Peyer's patch (tissue), 4 donors: ENCODE measurements around the gene CRAMP1. TPM values are rescaled to one million over a fixed set of nuclear protein-coding genes. Genes with fewer than 3 reads are reported as not detected.

Source experiments
- DNase-seq, 3 donors: peaks; one replicate each; pipeline ENCODE4 v3.0.0-alpha.2; 2017 to 2019
- H3K27ac ChIP-seq, 4 donors: fragments of 200-600 bp; sonication (generic); one replicate each; pipeline ENCODE4 v1.5.1; 2016 to 2019
- H3K27me3 ChIP-seq, 2 donors: fragments of 200-600 bp; sonication (generic); one replicate each; pipeline ENCODE4 v1.5.1; 2019
- H3K36me3 ChIP-seq, 3 donors: fragments of 200-600 bp; sonication (generic); one replicate each; pipeline ENCODE4 v1.5.1; 2016 to 2019
- H3K4me1 ChIP-seq, 4 donors: fragments of 200-600 bp; sonication (generic); one replicate each; pipeline ENCODE4 v1.5.1; 2016 to 2019
- H3K4me3 ChIP-seq, 4 donors: fragments of 200-600 bp; sonication (generic); 1 replicate in 3 of 4; 2 replicates in 1 of 4; pipeline ENCODE4 v1.5.1; 2016 to 2019; ENCODE audit warnings: mild to moderate bottlenecking in 1 of 4
- H3K9me3 ChIP-seq, 4 donors: fragments of 200-600 bp; sonication (generic); one replicate each; pipeline ENCODE4 v1.5.1; 2016 to 2019; ENCODE audit warnings: mild to moderate bottlenecking in 1 of 4
- POLR2A ChIP-seq, 2 donors: fragments of 450-650 bp; IDR thresholded peaks; one replicate each; pipeline ENCODE4 v1.5.1; 2017; ENCODE audit warnings: antibody characterized with exemption in 2 of 2, mild to moderate bottlenecking in 2 of 2, moderate library complexity in 2 of 2
- total RNA-seq, 4 donors: library from RNA; depleted of rRNA; stranded (reverse); fragments of >200 nt; gene quantifications; one replicate each; pipeline ENCODE4 v1.1.0, GENCODE V29; 2016
- TF ChIP-seq, protein P1 (sequence below), 6 experiments: fragments of 450-650 bp in 4 of 6; fragments of 200-600 bp in 2 of 6; sonication (generic) in 1 of 6; IDR thresholded peaks; one replicate each; pipeline ENCODE4 v1.5.1; 2017 to 2019; ENCODE audit warnings: antibody characterized with exemption in 6 of 6, mild to moderate bottlenecking in 3 of 6, moderate library complexity in 1 of 6

The CRAMP1 gene
- total RNA-seq, 4 donors from 2014 or later = 16.5 to 37.1 (median 20.0) TPM

DNA sequence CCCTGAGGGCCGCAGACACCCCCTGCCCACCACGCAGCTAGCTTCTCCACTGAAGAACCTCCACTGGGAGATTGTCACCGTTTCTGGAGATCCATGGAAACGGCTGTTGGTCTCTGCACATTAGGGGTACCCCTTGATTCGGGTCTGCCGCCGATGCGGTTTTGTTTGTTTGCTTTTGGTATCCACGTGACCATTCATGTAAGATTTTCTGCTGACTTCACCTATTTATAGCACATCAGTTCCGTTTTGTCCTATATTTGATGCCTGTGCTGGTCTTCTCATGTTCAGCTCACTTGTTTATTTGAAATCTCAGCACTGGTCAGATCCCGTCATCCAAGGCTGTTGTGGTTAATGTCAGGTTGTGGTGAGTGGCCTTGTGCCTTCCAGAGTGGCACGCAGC lies 21.1 kb downstream of the CRAMP1 start:
- H3K27ac ChIP-seq = no peak overlapping the region
- peaks cover 0 to 68% (median 0%) of the 10 kb centered on the region in 3 donors for H3K36me3 ChIP-seq
- no peak for TF ChIP-seq POLR2A (IDR thresholded peaks at IDR 0.05)
- TF ChIP-seq, protein P1, sequence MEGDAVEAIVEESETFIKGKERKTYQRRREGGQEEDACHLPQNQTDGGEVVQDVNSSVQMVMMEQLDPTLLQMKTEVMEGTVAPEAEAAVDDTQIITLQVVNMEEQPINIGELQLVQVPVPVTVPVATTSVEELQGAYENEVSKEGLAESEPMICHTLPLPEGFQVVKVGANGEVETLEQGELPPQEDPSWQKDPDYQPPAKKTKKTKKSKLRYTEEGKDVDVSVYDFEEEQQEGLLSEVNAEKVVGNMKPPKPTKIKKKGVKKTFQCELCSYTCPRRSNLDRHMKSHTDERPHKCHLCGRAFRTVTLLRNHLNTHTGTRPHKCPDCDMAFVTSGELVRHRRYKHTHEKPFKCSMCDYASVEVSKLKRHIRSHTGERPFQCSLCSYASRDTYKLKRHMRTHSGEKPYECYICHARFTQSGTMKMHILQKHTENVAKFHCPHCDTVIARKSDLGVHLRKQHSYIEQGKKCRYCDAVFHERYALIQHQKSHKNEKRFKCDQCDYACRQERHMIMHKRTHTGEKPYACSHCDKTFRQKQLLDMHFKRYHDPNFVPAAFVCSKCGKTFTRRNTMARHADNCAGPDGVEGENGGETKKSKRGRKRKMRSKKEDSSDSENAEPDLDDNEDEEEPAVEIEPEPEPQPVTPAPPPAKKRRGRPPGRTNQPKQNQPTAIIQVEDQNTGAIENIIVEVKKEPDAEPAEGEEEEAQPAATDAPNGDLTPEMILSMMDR (IDR thresholded peaks at IDR 0.05) = no peak
- no peaks in the 10 kb centered on the region for H3K4me1 ChIP-seq
- H3K4me3 ChIP-seq = no peak overlapping the region
- DNase-seq = no peak
- H3K27me3 ChIP-seq = no peaks in the 10 kb centered on the region
- no peaks in the 10 kb centered on the region for H3K9me3 ChIP-seq

DNA sequence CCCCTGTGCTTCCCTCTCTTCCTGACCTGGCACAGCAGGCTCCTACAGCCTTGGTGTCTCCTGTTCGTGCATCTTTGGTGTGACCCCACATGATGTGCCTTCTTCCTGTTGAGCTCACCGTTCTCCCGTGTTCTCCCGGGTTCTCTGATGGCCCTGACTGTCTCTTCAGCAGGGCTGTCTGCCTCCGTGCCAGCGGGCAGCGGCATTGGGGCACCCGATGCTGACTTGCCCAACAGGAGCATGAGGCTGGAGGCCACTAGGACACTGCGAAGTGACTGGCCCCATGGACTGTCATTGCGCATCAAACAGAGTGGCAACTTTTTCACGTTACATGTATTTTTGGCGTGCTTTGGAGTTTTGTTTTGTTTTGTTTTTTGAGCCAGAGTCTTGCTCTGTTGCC lies 22.4 kb downstream of the CRAMP1 start:
- H3K27ac ChIP-seq = no peak overlapping the region
- H3K9me3 ChIP-seq = no peaks in the 10 kb centered on the region
- H3K4me3 ChIP-seq = no peak overlapping the region
- no peak for DNase-seq
- H3K27me3 ChIP-seq = no peaks in the 10 kb centered on the region
- H3K4me1 ChIP-seq = no peaks in the 10 kb centered on the region
- peaks cover 0 to 67% (median 0%) of the 10 kb centered on the region in 3 donors for H3K36me3 ChIP-seq
- TF ChIP-seq, protein P1 (IDR thresholded peaks at IDR 0.05) = no peak
- TF ChIP-seq POLR2A (IDR thresholded peaks at IDR 0.05) = no peak

DNA sequence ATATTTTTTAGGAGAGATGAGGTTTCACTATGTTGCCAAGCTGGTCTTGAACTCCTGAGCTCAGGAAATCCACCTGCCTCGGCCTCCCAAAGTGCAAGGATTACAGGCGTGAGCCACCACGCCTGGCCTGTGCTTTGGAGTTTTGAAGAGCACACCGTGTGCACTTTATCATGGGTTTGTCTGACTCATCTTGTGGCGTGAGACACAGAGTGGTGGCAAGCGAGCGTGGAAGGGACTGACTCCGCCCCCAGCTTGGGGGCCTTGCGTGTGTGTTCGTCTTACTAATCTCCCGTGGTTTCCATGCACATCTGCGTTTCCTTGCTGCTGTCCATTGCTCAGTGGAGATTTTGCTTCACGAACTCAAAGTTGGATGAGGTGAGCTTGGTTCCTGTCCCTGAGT lies 22.9 kb downstream of the CRAMP1 start:
- no peaks in the 10 kb centered on the region for H3K4me1 ChIP-seq
- H3K9me3 ChIP-seq = no peaks in the 10 kb centered on the region
- peaks cover 0 to 66% (median 0%) of the 10 kb centered on the region in 3 donors for H3K36me3 ChIP-seq
- no peak for TF ChIP-seq POLR2A (IDR thresholded peaks at IDR 0.05)
- TF ChIP-seq, protein P1 (IDR thresholded peaks at IDR 0.05) = no peak
- no peak overlapping the region for H3K27ac ChIP-seq
- DNase-seq = no peak
- H3K4me3 ChIP-seq = no peak overlapping the region
- H3K27me3 ChIP-seq = no peaks in the 10 kb centered on the region

DNA sequence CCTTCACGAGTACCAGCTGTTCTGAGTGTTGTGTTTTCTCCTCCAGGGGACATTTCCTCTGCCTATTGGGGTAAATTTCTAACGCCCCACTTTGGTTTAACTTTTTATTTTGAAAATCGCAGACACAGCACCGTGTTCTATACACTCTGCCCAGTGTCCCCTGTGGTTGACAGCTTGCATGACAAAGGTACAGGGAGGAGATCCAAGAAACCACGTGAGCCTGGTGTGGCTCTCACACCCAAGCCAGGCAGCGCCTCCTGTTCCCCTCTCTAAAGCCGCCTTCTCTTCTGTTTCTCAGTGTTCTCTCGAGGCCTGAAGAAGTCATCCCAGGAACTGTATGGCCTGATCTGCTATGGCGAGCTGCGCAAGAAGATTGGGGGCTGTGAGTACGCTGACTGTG lies 25.4 kb downstream of the CRAMP1 start:
- H3K4me1 ChIP-seq = no peaks in the 10 kb centered on the region
- H3K9me3 ChIP-seq = no peaks in the 10 kb centered on the region
- H3K4me3 ChIP-seq = no peak overlapping the region
- H3K36me3 ChIP-seq = peaks cover 0 to 81% (median 0%) of the 10 kb centered on the region in 3 donors
- DNase-seq = no peak
- H3K27me3 ChIP-seq = no peaks in the 10 kb centered on the region
- H3K27ac ChIP-seq = no peak overlapping the region
- TF ChIP-seq, protein P1 (IDR thresholded peaks at IDR 0.05) = no peak
- no peak for TF ChIP-seq POLR2A (IDR thresholded peaks at IDR 0.05)

DNA sequence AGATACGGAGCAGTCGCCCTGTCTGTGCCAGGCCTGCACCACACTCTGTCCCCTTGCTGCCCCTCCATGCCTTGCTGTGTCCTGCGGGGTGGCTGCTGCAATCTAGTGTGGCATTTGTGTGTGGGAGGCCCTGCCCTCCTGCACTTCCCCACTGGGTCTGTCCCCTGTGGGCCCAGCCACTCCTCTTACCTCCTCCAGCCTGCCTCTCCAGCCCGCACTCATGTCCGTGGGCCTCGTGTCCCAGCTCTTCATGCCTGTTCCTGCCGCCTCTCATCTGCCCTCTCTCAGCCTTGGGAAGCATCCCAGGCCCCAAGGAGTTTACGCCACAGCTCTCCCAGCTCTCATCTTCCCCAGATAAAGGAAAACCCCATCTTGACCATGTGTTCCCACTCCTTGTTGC lies 26.6 kb downstream of the CRAMP1 start:
- Histone ChIP-seq H3K4me3 (no peak overlapping the region), H3K27ac (no peak overlapping the region), H3K36me3 (peaks cover 0 to 81% (median 0%) of the 10 kb centered on the region in 3 donors), H3K9me3 (no peaks in the 10 kb centered on the region), H3K27me3 (no peaks in the 10 kb centered on the region), H3K4me1 (no peaks in the 10 kb centered on the region)
- no peak for DNase-seq
- TF ChIP-seq POLR2A (IDR thresholded peaks at IDR 0.05) = no peak
- TF ChIP-seq, protein P1 (IDR thresholded peaks at IDR 0.05) = no peak

DNA sequence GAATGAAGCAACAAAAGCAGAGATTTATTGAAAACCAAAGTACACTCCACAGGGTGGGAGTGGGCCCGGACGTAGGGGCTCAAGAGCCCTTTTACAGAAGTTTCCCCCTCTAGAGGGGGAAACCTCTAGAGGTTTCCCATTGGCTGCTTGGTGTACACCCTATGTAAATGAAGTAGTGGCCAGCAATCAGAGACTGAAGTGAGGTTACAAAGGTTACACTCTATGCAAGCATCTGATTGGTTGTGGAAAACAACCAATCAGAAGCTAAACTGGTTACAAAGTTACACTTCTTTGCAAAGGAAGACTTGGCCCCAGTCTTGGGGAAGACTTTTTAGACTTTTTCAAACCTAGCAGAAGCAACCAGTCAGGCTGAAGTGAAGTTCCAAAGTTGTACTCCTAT lies 27.1 kb downstream of the CRAMP1 start:
- H3K36me3 ChIP-seq = peaks cover 0 to 81% (median 0%) of the 10 kb centered on the region in 3 donors

More for the DNA sequence above, 27.1 kb downstream of the CRAMP1 start:
- no peaks in the 10 kb centered on the region for H3K27me3 ChIP-seq
- TF ChIP-seq, protein P1 (IDR thresholded peaks at IDR 0.05) = no peak
- TF ChIP-seq POLR2A (IDR thresholded peaks at IDR 0.05) = no peak
- H3K9me3 ChIP-seq = no peaks in the 10 kb centered on the region
- no peak overlapping the region for H3K4me3 ChIP-seq
- no peak for DNase-seq
- H3K4me1 ChIP-seq = no peaks in the 10 kb centered on the region
- H3K27ac ChIP-seq = no peak overlapping the region
